Muscle of leg (tissue), 16 donors: ENCODE measurements around the gene AKAP4. TPM values are rescaled to one million over a fixed set of nuclear protein-coding genes. Genes with fewer than 3 reads are reported as not detected.
A peak's percentile ranks its signal among the peaks of the same experiment; 100 is the strongest.

Experiments used
- DNase-seq: peaks from one replicate; pipeline ENCODE4 v3.0.0; 2013
- H3K27ac ChIP-seq: one replicate; pipeline ENCODE4 v1.5.1; 2013; ENCODE audit warnings: mild to moderate bottlenecking, low read length, control low read depth
- H3K27me3 ChIP-seq: one replicate; pipeline ENCODE4 v1.6.1; 2013; ENCODE audit warnings: low read length; ENCODE audit not compliant: control insufficient read depth, insufficient read depth
- H3K36me3 ChIP-seq: one replicate; pipeline ENCODE4 v1.6.1; 2013; ENCODE audit warnings: low read length; ENCODE audit not compliant: control insufficient read depth, insufficient read depth
- H3K4me1 ChIP-seq: one replicate; pipeline ENCODE4 v1.6.1; 2013; ENCODE audit warnings: low read length; ENCODE audit not compliant: control insufficient read depth, insufficient read depth
- H3K4me3 ChIP-seq: one replicate; pipeline ENCODE4 v1.5.1; 2013; ENCODE audit warnings: low read length, control low read depth
- H3K9me3 ChIP-seq: replicated peaks from 2 replicates; pipeline ENCODE4 v1.6.1; 2013; ENCODE audit warnings: low read depth, low read length; ENCODE audit not compliant: control insufficient read depth
- WGBS: methylation state at CpG from one replicate; pipeline ENCODE4 v1.1.5; 2013; ENCODE audit warnings: missing lambda C conversion rate; ENCODE audit not compliant: insufficient coverage; 5-methylcytosine and 5-hydroxymethylcytosine counted together
- long read RNA-seq, 11 donors: transcript quantifications; one replicate each; lab custom pipeline, GENCODE V29; 2026
- polyA plus RNA-seq, 8 donors: library from polyadenylated mRNA; unstranded; fragments of 120-200 nt; gene quantifications; one replicate each; pipeline versions ENCODE4 v1.2.1 to v1.2.3, GENCODE V29; 2013; ENCODE audit warnings: inconsistent platforms in 1 of 8, low replicate concordance in 1 of 8; ENCODE audit not compliant: insufficient read length in 8 of 8, insufficient read depth in 1 of 8
- total RNA-seq: library from RNA; stranded (reverse); fragments of 120-200 nt; gene quantifications from one replicate; pipeline ENCODE4 v1.2.4, GENCODE V29; 2013

Gene AKAP4
- total RNA-seq (0.66 TPM), polyA plus RNA-seq (1 to 10 TPM in 3 of 8 donors, under 1 TPM in 5; 0.47 to 1.9 (median 0.76) TPM)
- long read RNA-seq, donor 1 = 0 reads
- long read RNA-seq, donor 2 = 0 reads
- long read RNA-seq, donor 3, partial matches to known transcripts = 0 of 1 reads
- long read RNA-seq, donor 3, other reads (novel, unspliced or antisense) = 0 of 1 reads
- long read RNA-seq, donor 4 = 0 reads
- long read RNA-seq, donor 5 = 0 reads
- long read RNA-seq, donor 6 = 0 reads
- long read RNA-seq, donor 7 = 0 reads
- long read RNA-seq, donor 8 = 0 reads
- long read RNA-seq, donor 9 = 0 reads
- long read RNA-seq, donor 10, partial matches to known transcripts = 0 of 1 reads
- long read RNA-seq, donor 10, other reads (novel, unspliced or antisense) = 0 of 1 reads
- long read RNA-seq, donor 11 = 0 reads

GRCh38 chrX:50200907-50201306 is at the start of gene AKAP4:
AKAP4 (minus strand) TSS chrX:50201007; CDS start chrX:50200889, 118 bp downstream.
- WGBS = no CpG with 5 or more reads among the region's 1 CpG
- Histone ChIP-seq H3K9me3 (no peaks in the 10 kb centered on the region), H3K4me1 (peaks cover 6% of the 10 kb centered on the region), H3K27ac (no peak within 1 kb of the TSS), H3K27me3 (peaks cover 13% of the 10 kb centered on the region), H3K36me3 (no peaks in the 10 kb centered on the region), H3K4me3 (no peak within 1 kb of the TSS)
- no peak for DNase-seq

GRCh38 chrX:50211510-50211909 is 10.7 kb upstream of the AKAP4 start:
- Histone ChIP-seq H3K27me3 (peaks cover 11% of the 10 kb centered on the region), H3K4me3 (no peak overlapping the region), H3K9me3 (no peaks in the 10 kb centered on the region), H3K4me1 (no peaks in the 10 kb centered on the region), H3K27ac (no peak overlapping the region), H3K36me3 (no peaks in the 10 kb centered on the region)
- no peak for DNase-seq
- WGBS = no CpG with 5 or more reads among the region's 8 CpGs

- peaks cover 4% of the 10 kb centered on the region for H3K4me1 ChIP-seq
- no peak overlapping the region for H3K4me3 ChIP-seq
- H3K27me3 ChIP-seq = peaks cover 20% of the 10 kb centered on the region
- no peak overlapping the region for H3K27ac ChIP-seq
- no peaks in the 10 kb centered on the region for H3K36me3 ChIP-seq
- 70% methylated on average over 5 of the region's 11 CpGs for WGBS
- no peaks in the 10 kb centered on the region for H3K9me3 ChIP-seq
- no peak for DNase-seq
Observed at GRCh38 chrX:50206753-50207152, 5.9 kb upstream of the AKAP4 start.

GRCh38 chrX:50204364-50204899 is 3.6 kb upstream of the AKAP4 start, which contains the start of gene CCNB3:
CCNB3 (plus strand) TSS chrX:50204765; CDS start chrX:50285164, 80,399 bp downstream.
- peaks cover 13% of the 10 kb centered on the region for H3K27me3 ChIP-seq
- 0% methylated on average over 6 of the region's 19 CpGs for WGBS
- peaks cover 6% of the 10 kb centered on the region for H3K4me1 ChIP-seq
- H3K9me3 ChIP-seq = no peaks in the 10 kb centered on the region
- peak; percentile 89 for DNase-seq
- peak within 1 kb of the TSS; percentile 30 for H3K4me3 ChIP-seq
- H3K27ac ChIP-seq = peak within 1 kb of the TSS; percentile 47
- no peaks in the 10 kb centered on the region for H3K36me3 ChIP-seq

- H3K4me1 ChIP-seq = peaks cover 6% of the 10 kb centered on the region
- no CpG with 5 or more reads among the region's 3 CpGs for WGBS
- no peaks in the 10 kb centered on the region for H3K9me3 ChIP-seq
- no peak overlapping the region for H3K4me3 ChIP-seq
- H3K36me3 ChIP-seq = no peaks in the 10 kb centered on the region
- H3K27me3 ChIP-seq = peaks cover 13% of the 10 kb centered on the region
- no peak for DNase-seq
- H3K27ac ChIP-seq = no peak overlapping the region
Observed at GRCh38 chrX:50202539-50202938, 1.7 kb upstream of the AKAP4 start.

GRCh38 chrX:50198348-50198747 is 2.5 kb downstream of the AKAP4 start:
- WGBS = 67% methylated on average over 1 of the region's 4 CpGs
- peaks cover 2% of the 10 kb centered on the region for H3K4me1 ChIP-seq
- H3K9me3 ChIP-seq = no peaks in the 10 kb centered on the region
- H3K4me3 ChIP-seq = no peak overlapping the region
- no peak for DNase-seq
- no peaks in the 10 kb centered on the region for H3K36me3 ChIP-seq
- peaks cover 11% of the 10 kb centered on the region for H3K27me3 ChIP-seq
- no peak overlapping the region for H3K27ac ChIP-seq

GRCh38 chrX:50188859-50189600 is 11.8 kb downstream of the AKAP4 start:
- H3K9me3 ChIP-seq = no peaks in the 10 kb centered on the region
- peaks cover 37% of the 10 kb centered on the region for H3K27me3 ChIP-seq
- H3K27ac ChIP-seq = peak overlapping the region; percentile 47
- 28% methylated on average over 4 of the region's 9 CpGs for WGBS
- DNase-seq = peak; percentile 82
- no peak overlapping the region for H3K4me3 ChIP-seq
- H3K36me3 ChIP-seq = no peaks in the 10 kb centered on the region
- H3K4me1 ChIP-seq = no peaks in the 10 kb centered on the region

GRCh38 chrX:50183891-50184290 is 16.9 kb downstream of the AKAP4 start:
- Histone ChIP-seq H3K9me3 (no peaks in the 10 kb centered on the region), H3K4me1 (no peaks in the 10 kb centered on the region), H3K4me3 (no peak overlapping the region), H3K27ac (no peak overlapping the region), H3K27me3 (peaks cover 23% of the 10 kb centered on the region), H3K36me3 (no peaks in the 10 kb centered on the region)
- WGBS = 60% methylated on average over 1 of the region's 3 CpGs
- no peak for DNase-seq

GRCh38 chrX:50180073-50180940 is 20.5 kb downstream of the AKAP4 start:
- H3K27ac ChIP-seq = no peak overlapping the region
- H3K4me1 ChIP-seq = no peaks in the 10 kb centered on the region
- H3K27me3 ChIP-seq = peaks cover 33% of the 10 kb centered on the region
- H3K36me3 ChIP-seq = no peaks in the 10 kb centered on the region
- H3K9me3 ChIP-seq = no peaks in the 10 kb centered on the region
- WGBS = 82% methylated on average over 5 of the region's 10 CpGs
- no peak overlapping the region for H3K4me3 ChIP-seq
- no peak for DNase-seq
